Measurements from ENCODE around the gene HMG20A. TPM values are rescaled to one million over a fixed set of nuclear protein-coding genes. Genes with fewer than 3 reads are reported as not detected.

Gene HMG20A
- total and polyA plus RNA-seq, 2 experiments from 2014 or later, result 17.8 to 57.8 TPM

DNA sequence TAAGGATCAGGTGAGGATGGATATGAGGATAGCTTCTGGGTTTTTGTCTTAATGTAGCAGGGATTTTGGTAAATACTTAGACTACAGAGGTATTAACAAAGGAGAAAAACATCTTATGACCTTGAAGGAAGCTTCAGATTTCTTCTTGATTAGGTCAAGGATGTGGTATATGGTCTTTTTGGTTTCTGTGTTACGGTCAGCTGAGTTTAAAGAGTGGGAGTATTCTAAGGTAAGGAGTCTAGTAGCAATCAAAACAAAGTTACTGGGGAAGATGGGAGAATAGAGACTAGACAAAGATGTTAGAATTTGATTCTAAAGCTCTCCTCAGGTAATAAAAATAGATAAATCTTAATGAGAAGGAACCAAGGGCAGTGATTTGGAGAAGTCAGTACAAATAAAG lies 6.2 kb downstream of the HMG20A start:
- Histone ChIP-seq H3K36me3 (ENCODE audit: insufficient read depth) (no peaks in the 10 kb centered on the region), H3K4me3 (no peak overlapping the region), H3K27ac (ENCODE audit: low read depth) (no peak overlapping the region), H3K4me2 (no peak overlapping the region), H3K27me3 (ENCODE audit: insufficient read depth) (no peaks in the 10 kb centered on the region), H3F3A (replicated peaks; ENCODE audit: low read depth) (no peaks in the 10 kb centered on the region), H3K9me2 (ENCODE audit: insufficient read depth) (no peaks in the 10 kb centered on the region), H3K4me1 (ENCODE audit: insufficient read depth) (peaks cover 12% of the 10 kb centered on the region), H3K79me2 (replicated peaks; ENCODE audit: insufficient read depth) (peaks cover 91% of the 10 kb centered on the region), H4K20me1 (replicated peaks; ENCODE audit: insufficient read depth) (peaks cover 13% of the 10 kb centered on the region; the same call in 1 of the 2 replicates), H2AFZ (no peak overlapping the region)
- H3K9me3 Mint-ChIP-seq, result no peaks in the 10 kb centered on the region
- no peak for TF ChIP-seq CREB1 (CRISPR knock-in tag; IDR thresholded peaks at IDR 0.05; ENCODE audit: low read depth)
- TF ChIP-seq, protein P1, sequence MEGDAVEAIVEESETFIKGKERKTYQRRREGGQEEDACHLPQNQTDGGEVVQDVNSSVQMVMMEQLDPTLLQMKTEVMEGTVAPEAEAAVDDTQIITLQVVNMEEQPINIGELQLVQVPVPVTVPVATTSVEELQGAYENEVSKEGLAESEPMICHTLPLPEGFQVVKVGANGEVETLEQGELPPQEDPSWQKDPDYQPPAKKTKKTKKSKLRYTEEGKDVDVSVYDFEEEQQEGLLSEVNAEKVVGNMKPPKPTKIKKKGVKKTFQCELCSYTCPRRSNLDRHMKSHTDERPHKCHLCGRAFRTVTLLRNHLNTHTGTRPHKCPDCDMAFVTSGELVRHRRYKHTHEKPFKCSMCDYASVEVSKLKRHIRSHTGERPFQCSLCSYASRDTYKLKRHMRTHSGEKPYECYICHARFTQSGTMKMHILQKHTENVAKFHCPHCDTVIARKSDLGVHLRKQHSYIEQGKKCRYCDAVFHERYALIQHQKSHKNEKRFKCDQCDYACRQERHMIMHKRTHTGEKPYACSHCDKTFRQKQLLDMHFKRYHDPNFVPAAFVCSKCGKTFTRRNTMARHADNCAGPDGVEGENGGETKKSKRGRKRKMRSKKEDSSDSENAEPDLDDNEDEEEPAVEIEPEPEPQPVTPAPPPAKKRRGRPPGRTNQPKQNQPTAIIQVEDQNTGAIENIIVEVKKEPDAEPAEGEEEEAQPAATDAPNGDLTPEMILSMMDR (conservative IDR thresholded peaks at IDR 0.05; ENCODE audit: low read depth in 2 of 2), result no peak
- TF ChIP-seq EZH2 (IDR thresholded peaks at IDR 0.05; ENCODE audit: low read depth, unreplicated experiment), result no peak
- TF ChIP-seq, protein P2, sequence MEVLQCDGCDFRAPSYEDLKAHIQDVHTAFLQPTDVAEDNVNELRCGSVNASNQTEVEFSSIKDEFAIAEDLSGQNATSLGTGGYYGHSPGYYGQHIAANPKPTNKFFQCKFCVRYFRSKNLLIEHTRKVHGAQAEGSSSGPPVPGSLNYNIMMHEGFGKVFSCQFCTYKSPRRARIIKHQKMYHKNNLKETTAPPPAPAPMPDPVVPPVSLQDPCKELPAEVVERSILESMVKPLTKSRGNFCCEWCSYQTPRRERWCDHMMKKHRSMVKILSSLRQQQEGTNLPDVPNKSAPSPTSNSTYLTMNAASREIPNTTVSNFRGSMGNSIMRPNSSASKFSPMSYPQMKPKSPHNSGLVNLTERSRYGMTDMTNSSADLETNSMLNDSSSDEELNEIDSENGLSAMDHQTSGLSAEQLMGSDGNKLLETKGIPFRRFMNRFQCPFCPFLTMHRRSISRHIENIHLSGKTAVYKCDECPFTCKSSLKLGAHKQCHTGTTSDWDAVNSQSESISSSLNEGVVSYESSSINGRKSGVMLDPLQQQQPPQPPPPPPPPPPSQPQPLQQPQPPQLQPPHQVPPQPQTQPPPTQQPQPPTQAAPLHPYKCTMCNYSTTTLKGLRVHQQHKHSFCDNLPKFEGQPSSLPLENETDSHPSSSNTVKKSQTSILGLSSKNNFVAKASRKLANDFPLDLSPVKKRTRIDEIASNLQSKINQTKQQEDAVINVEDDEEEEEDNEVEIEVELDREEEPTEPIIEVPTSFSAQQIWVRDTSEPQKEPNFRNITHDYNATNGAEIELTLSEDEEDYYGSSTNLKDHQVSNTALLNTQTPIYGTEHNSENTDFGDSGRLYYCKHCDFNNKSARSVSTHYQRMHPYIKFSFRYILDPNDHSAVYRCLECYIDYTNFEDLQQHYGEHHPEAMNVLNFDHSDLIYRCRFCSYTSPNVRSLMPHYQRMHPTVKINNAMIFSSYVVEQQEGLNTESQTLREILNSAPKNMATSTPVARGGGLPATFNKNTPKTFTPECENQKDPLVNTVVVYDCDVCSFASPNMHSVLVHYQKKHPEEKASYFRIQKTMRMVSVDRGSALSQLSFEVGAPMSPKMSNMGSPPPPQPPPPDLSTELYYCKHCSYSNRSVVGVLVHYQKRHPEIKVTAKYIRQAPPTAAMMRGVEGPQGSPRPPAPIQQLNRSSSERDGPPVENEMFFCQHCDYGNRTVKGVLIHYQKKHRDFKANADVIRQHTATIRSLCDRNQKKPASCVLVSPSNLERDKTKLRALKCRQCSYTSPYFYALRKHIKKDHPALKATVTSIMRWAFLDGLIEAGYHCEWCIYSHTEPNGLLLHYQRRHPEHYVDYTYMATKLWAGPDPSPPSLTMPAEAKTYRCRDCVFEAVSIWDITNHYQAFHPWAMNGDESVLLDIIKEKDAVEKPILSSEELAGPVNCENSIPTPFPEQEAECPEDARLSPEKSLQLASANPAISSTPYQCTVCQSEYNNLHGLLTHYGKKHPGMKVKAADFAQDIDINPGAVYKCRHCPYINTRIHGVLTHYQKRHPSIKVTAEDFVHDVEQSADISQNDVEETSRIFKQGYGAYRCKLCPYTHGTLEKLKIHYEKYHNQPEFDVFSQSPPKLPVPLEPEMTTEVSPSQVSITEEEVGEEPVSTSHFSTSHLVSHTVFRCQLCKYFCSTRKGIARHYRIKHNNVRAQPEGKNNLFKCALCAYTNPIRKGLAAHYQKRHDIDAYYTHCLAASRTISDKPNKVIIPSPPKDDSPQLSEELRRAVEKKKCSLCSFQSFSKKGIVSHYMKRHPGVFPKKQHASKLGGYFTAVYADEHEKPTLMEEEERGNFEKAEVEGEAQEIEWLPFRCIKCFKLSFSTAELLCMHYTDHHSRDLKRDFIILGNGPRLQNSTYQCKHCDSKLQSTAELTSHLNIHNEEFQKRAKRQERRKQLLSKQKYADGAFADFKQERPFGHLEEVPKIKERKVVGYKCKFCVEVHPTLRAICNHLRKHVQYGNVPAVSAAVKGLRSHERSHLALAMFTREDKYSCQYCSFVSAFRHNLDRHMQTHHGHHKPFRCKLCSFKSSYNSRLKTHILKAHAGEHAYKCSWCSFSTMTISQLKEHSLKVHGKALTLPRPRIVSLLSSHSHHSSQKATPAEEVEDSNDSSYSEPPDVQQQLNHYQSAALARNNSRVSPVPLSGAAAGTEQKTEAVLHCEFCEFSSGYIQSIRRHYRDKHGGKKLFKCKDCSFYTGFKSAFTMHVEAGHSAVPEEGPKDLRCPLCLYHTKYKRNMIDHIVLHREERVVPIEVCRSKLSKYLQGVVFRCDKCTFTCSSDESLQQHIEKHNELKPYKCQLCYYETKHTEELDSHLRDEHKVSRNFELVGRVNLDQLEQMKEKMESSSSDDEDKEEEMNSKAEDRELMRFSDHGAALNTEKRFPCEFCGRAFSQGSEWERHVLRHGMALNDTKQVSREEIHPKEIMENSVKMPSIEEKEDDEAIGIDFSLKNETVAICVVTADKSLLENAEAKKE (CRISPR knock-in tag; IDR thresholded peaks at IDR 0.05), result no peak
- no peak for TF ChIP-seq STAT1 (IDR thresholded peaks at IDR 0.05; ENCODE audit: unreplicated experiment)
- H3K4me3 Mint-ChIP-seq, result no peak overlapping the region
- H3K36me3 Mint-ChIP-seq (ENCODE audit: low read depth), result no peaks in the 10 kb centered on the region
- H3K4me1 Mint-ChIP-seq, result peaks cover 32% of the 10 kb centered on the region
- H3K27ac Mint-ChIP-seq, result no peak overlapping the region
- ATAC-seq, result no peak
- H3K27me3 Mint-ChIP-seq (ENCODE audit: insufficient read depth, low read depth, poor library complexity), result no peaks in the 10 kb centered on the region
- DNase-seq (ENCODE audit: low spot score), result no peak

Measured in GM23338 (cell line).